ENCODE data around the gene ZNF414. TPM values are rescaled to one million over a fixed set of nuclear protein-coding genes. Genes with fewer than 3 reads are reported as not detected.
"Not testable (repeated sequence)": the region's sequence is repeated elsewhere in the genome, so short reads cannot be mapped to it uniquely, and the experiment has no call there.

The ZNF414 gene
- total RNA-seq, 1 donor from 2014 or later = 10.4 TPM

- H3K4me3 ChIP-seq (ENCODE audit: low read depth, low read length) = no peak overlapping the region
- DNase-seq (ENCODE audit: low read depth) = no peak
- TF ChIP-seq, protein P1, sequence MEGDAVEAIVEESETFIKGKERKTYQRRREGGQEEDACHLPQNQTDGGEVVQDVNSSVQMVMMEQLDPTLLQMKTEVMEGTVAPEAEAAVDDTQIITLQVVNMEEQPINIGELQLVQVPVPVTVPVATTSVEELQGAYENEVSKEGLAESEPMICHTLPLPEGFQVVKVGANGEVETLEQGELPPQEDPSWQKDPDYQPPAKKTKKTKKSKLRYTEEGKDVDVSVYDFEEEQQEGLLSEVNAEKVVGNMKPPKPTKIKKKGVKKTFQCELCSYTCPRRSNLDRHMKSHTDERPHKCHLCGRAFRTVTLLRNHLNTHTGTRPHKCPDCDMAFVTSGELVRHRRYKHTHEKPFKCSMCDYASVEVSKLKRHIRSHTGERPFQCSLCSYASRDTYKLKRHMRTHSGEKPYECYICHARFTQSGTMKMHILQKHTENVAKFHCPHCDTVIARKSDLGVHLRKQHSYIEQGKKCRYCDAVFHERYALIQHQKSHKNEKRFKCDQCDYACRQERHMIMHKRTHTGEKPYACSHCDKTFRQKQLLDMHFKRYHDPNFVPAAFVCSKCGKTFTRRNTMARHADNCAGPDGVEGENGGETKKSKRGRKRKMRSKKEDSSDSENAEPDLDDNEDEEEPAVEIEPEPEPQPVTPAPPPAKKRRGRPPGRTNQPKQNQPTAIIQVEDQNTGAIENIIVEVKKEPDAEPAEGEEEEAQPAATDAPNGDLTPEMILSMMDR (conservative IDR thresholded peaks at IDR 0.05; ENCODE audit: low read depth, low read length) = no peak
Observed at GRCh38 chr19:8519388-8519787, 5.4 kb upstream of the ZNF414 start.

DNA sequence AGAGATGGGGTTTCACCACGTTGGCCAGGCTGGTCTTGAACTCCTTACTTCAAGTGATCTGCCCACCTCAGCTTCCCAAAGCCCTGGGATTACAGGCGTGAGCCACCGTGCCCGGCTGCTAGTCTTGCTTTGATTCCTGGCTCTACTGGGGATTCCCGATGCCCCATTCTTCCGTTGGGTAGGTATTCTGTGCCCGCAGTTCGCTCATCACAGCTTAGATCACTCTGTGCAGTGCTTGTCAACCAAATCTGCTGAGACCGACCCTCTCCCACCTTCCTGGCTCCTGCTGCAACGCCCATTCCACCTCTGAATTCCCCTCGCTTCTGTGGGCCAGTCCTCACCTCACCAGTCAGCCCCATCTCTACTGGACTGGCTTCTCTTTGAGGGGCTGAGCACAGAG lies 4.6 kb upstream of the ZNF414 start:
- TF ChIP-seq, protein P1 (conservative IDR thresholded peaks at IDR 0.05; ENCODE audit: low read depth, low read length) = no peak
- DNase-seq (ENCODE audit: low read depth) = no peak
- H3K4me3 ChIP-seq (ENCODE audit: low read depth, low read length) = no peak overlapping the region

GRCh38 chr19:8517551-8518442 lies 3.8 kb upstream of the ZNF414 start:
- no peak for DNase-seq (ENCODE audit: low read depth)
- no peak overlapping the region for H3K4me3 ChIP-seq (ENCODE audit: low read depth, low read length)
- TF ChIP-seq, protein P1 (conservative IDR thresholded peaks at IDR 0.05; ENCODE audit: low read depth, low read length) = no peak

- no peak for DNase-seq (ENCODE audit: low read depth)
- H3K4me3 ChIP-seq (ENCODE audit: low read depth, low read length) = no peak overlapping the region
- TF ChIP-seq, protein P1 (conservative IDR thresholded peaks at IDR 0.05; ENCODE audit: low read depth, low read length) = no peak
Observed at GRCh38 chr19:8515317-8515716, 1.4 kb upstream of the ZNF414 start.

GRCh38 chr19:8514505-8515009 lies 590 bp upstream of the ZNF414 start:
- not testable (repeated sequence) for DNase-seq (ENCODE audit: low read depth)
- peak overlapping the region; percentile 70 for H3K4me3 ChIP-seq (ENCODE audit: low read depth, low read length)

DNA sequence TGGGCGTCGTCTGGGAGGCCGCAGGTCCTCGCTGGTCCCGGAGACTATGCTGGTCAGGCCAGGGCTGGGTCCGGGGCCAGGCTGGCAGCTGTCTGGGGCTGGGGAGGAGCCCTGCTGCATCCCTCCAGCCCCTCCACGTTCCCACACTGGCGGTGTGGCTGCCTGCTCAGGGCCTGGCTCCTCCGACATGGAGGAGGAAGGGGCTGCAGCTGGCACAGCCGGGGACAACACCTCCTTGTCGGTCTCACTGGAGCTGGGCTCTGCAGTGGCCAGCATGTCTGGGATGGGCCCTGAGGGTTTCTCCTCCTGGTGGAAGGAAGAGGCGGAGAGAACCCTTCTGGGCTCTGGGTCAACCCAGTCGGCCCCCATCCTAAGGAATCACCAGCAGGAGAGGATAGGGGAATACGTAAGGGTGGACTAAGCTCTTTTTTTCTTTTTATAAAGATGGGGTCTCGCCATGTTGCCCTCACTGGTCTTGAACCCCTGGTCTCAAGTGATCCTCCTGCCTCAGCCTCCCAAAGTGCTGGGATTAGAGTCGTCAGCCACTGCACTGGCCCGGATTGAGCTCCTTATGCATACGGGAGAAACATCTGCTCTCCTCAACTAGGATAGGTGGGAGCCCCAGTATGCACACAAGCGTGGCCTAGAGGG lies 806 bp downstream of the ZNF414 start:
- TF ChIP-seq, protein P1 (conservative IDR thresholded peaks at IDR 0.05; ENCODE audit: low read depth, low read length) = no peak
- H3K4me3 ChIP-seq (ENCODE audit: low read depth, low read length) = peak overlapping the region; percentile 70
- DNase-seq (ENCODE audit: low read depth) = no peak

- TF ChIP-seq, protein P1 (conservative IDR thresholded peaks at IDR 0.05; ENCODE audit: low read depth, low read length) = no peak
- H3K4me3 ChIP-seq (ENCODE audit: low read depth, low read length) = no peak overlapping the region
- DNase-seq (ENCODE audit: low read depth) = no peak
Observed at GRCh38 chr19:8512115-8512967, 1.6 kb downstream of the ZNF414 start.
